GM18499 (cell line): ENCODE measurements around the gene FUCA2.
A peak's percentile ranks its signal among the peaks of the same experiment; 100 is the strongest.
"Not testable (repeated sequence)": the region's sequence is repeated elsewhere in the genome, so short reads cannot be mapped to it uniquely, and the experiment has no call there.

Source experiments
- ATAC-seq: cut with Tn5 transposase; IDR thresholded peaks from one replicate; pipeline ENCODE4 v1.9.1; 2021; ENCODE audit warnings: moderate number of reproducible peaks; ENCODE audit not compliant: insufficient read depth, unreplicated experiment

FUCA2 gene

GRCh38 chr6:143505111-143505510 is 6.4 kb downstream of the FUCA2 start:
- ATAC-seq, result no peak

- ATAC-seq, result no peak
These were observed 7.2 kb downstream of the FUCA2 start for GRCh38 chr6:143504369-143504768.

- no peak for ATAC-seq
These were observed 9.7 kb downstream of the FUCA2 start for GRCh38 chr6:143501851-143502250.

- ATAC-seq, result no peak
These were observed 13.1 kb downstream of the FUCA2 start for GRCh38 chr6:143498428-143498827.

GRCh38 chr6:143496974-143497373 is 14.5 kb downstream of the FUCA2 start:
- ATAC-seq, result no peak

GRCh38 chr6:143490775-143491174 is 20.7 kb downstream of the FUCA2 start:
- no peak for ATAC-seq

GRCh38 chr6:143490244-143490643 is 21.3 kb downstream of the FUCA2 start:
- ATAC-seq, result no peak

GRCh38 chr6:143486752-143487151 is 24.8 kb downstream of the FUCA2 start:
- no peak for ATAC-seq

GRCh38 chr6:143485967-143486366 is 25.6 kb downstream of the FUCA2 start:
- ATAC-seq, result no peak

GRCh38 chr6:143482593-143482992 is 28.9 kb downstream of the FUCA2 start:
- no peak for ATAC-seq

GRCh38 chr6:143478479-143479062 is 32.9 kb downstream of the FUCA2 start:
- no peak for ATAC-seq

GRCh38 chr6:143476545-143476944 is 35.0 kb downstream of the FUCA2 start:
- no peak for ATAC-seq

- no peak for ATAC-seq
These were observed 39.7 kb downstream of the FUCA2 start for GRCh38 chr6:143471822-143472221.

GRCh38 chr6:143468823-143469222 is 42.7 kb downstream of the FUCA2 start:
- ATAC-seq, result not testable (repeated sequence)

GRCh38 chr6:143468026-143468425 is 43.5 kb downstream of the FUCA2 start:
- ATAC-seq, result no peak

GRCh38 chr6:143465546-143465945 is 46.0 kb downstream of the FUCA2 start:
- ATAC-seq, result no peak

GRCh38 chr6:143457563-143458359 is 53.8 kb downstream of the FUCA2 start:
- ATAC-seq, result no peak

GRCh38 chr6:143451531-143451930 is 60.0 kb downstream of the FUCA2 start:
- no peak for ATAC-seq

- ATAC-seq, result peak; percentile 94
These were observed 60.8 kb downstream of the FUCA2 start, which contains the start of the genes ADAT2 and PEX3 for GRCh38 chr6:143450453-143451371. Gene ADAT2 (minus strand): TSS chr6:143450695. CDS start chr6:143450658, 37 bp downstream. Gene PEX3 (plus strand): TSS chr6:143450805. CDS start chr6:143451043, 238 bp downstream.

- peak; percentile 19 for ATAC-seq
These were observed 61.6 kb downstream of the FUCA2 start for GRCh38 chr6:143449714-143450452.
